Sigmoid colon (tissue), 7 donors: ENCODE measurements around the gene PPIA. TPM values are rescaled to one million over a fixed set of nuclear protein-coding genes. Genes with fewer than 3 reads are reported as not detected.

Source experiments
- DNase-seq: peaks from one replicate; pipeline ENCODE4 v3.0.0-alpha.2; 2019
- H3K27ac ChIP-seq, 4 donors: fragments of 200-600 bp; sonication (generic); one replicate each; pipeline ENCODE4 v1.5.1; 2016 to 2019; ENCODE audit warnings: mild to moderate bottlenecking in 1 of 4
- H3K27me3 ChIP-seq, 3 donors: fragments of 200-600 bp; sonication (generic); one replicate each; pipeline ENCODE4 v1.5.1; 2019; ENCODE audit warnings: mild to moderate bottlenecking in 1 of 3
- H3K36me3 ChIP-seq, 4 donors: fragments of 200-600 bp; sonication (generic); one replicate each; pipeline ENCODE4 v1.5.1; 2016 to 2019
- H3K4me1 ChIP-seq, 4 donors: fragments of 200-600 bp; sonication (generic); one replicate each; pipeline ENCODE4 v1.5.1; 2017 to 2019
- H3K4me3 ChIP-seq, 4 donors: fragments of 200-600 bp; sonication (generic); one replicate each; pipeline ENCODE4 v1.5.1; 2017 to 2019; ENCODE audit warnings: mild to moderate bottlenecking in 2 of 4, moderate library complexity in 1 of 4
- H3K9me3 ChIP-seq, 4 donors: fragments of 200-600 bp in 3 of 4; sonication (generic) in 3 of 4; one replicate each; pipeline versions ENCODE4 v1.5.1 to v1.6.1; 2013 to 2019
- EP300 ChIP-seq, 4 donors: sonication (generic); formaldehyde crosslinking; IDR thresholded peaks; one replicate each; pipeline ENCODE4 v1.6.1; 2017; ENCODE audit warnings: antibody characterized with exemption in 4 of 4
- POLR2A ChIP-seq, 2 donors: fragments of 450-650 bp; IDR thresholded peaks; one replicate each; pipeline ENCODE4 v1.6.1; 2016; ENCODE audit warnings: antibody characterized with exemption in 2 of 2, mild to moderate bottlenecking in 2 of 2, moderate library complexity in 2 of 2
- POLR2AphosphoS5 ChIP-seq, 4 donors: sonication (generic); formaldehyde crosslinking; IDR thresholded peaks; one replicate each; pipeline ENCODE4 v1.6.1; 2017; ENCODE audit warnings: antibody characterized with exemption in 4 of 4
- WGBS, 2 donors: extraction: QIAGEN DNeasy Blood & Tissue Kit; methylation state at CpG; one replicate each; pipeline ENCODE4 v1.1.7; 2013; 5-methylcytosine and 5-hydroxymethylcytosine counted together
- intact Hi-C: fragments of 100-400 bp; cut with DNase I; formaldehyde crosslinking; loops from one replicate; pipeline ENCODE4 v1.15.1; 2023
- polyA plus RNA-seq, 3 donors: library from polyadenylated mRNA; stranded (reverse); fragments of 200-250 nt; gene quantifications; one replicate each; pipeline ENCODE4 v1.2.3, GENCODE V29; 2013
- total RNA-seq, 4 donors: library from RNA; depleted of rRNA; stranded (reverse); fragments of >200 nt; gene quantifications; one replicate each; pipeline ENCODE4 v1.1.0, GENCODE V29; 2016
- TF ChIP-seq, protein P1 (sequence below), 4 experiments: fragments of 450-650 bp in 3 of 4; fragments of 200-600 bp in 1 of 4; IDR thresholded peaks; one replicate each; pipeline ENCODE4 v1.5.1; 2016 to 2019; ENCODE audit warnings: antibody characterized with exemption in 4 of 4, mild to moderate bottlenecking in 3 of 4, moderate library complexity in 2 of 4
- donor health status: healthy with polysubstance abuse.
- donor health status: Bipolar disorder and iron deficiency.
- donor health status: healthy.

Gene PPIA
- total and polyA plus RNA-seq, 7 donors: 1,033 to 3,915 (median 1,396) TPM

DNA sequence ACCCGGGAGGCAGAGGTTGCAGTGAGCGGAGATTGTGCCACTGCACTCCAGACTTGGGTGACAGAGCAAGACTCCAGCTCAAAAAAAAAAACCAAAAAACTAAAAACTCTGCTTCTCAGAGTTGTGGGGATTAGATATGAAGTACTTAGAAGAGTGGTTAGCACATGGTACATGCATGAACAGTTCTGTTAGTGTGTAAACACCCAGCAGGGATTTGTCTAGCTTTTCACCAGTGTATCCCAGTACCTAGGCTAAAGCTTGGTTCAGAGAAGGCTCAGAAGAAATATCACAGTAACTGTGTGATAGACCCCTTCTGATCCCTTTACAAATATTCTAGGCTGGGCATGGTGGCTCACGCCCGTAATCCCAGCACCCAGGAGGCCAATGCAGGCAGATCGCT is 9.5 kb downstream of the PPIA start:
- Histone ChIP-seq H3K4me3 (no peak overlapping the region), H3K27me3 (no peaks in the 10 kb centered on the region), H3K27ac (no peak overlapping the region), H3K36me3 (peaks cover 20 to 43% (median 30%) of the 10 kb centered on the region in 4 donors), H3K4me1 (no peaks in the 10 kb centered on the region), H3K9me3 (no peaks in the 10 kb centered on the region)
- TF ChIP-seq, protein P1, sequence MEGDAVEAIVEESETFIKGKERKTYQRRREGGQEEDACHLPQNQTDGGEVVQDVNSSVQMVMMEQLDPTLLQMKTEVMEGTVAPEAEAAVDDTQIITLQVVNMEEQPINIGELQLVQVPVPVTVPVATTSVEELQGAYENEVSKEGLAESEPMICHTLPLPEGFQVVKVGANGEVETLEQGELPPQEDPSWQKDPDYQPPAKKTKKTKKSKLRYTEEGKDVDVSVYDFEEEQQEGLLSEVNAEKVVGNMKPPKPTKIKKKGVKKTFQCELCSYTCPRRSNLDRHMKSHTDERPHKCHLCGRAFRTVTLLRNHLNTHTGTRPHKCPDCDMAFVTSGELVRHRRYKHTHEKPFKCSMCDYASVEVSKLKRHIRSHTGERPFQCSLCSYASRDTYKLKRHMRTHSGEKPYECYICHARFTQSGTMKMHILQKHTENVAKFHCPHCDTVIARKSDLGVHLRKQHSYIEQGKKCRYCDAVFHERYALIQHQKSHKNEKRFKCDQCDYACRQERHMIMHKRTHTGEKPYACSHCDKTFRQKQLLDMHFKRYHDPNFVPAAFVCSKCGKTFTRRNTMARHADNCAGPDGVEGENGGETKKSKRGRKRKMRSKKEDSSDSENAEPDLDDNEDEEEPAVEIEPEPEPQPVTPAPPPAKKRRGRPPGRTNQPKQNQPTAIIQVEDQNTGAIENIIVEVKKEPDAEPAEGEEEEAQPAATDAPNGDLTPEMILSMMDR (IDR thresholded peaks at IDR 0.05): no peak
- no peak for TF ChIP-seq POLR2A (IDR thresholded peaks at IDR 0.05)
- TF ChIP-seq POLR2AphosphoS5 (IDR thresholded peaks at IDR 0.05): no peak
- no peak for TF ChIP-seq EP300 (IDR thresholded peaks at IDR 0.05)
- intact Hi-C loops: no loop called here
- WGBS, 2 donors: 90 to 94% methylated on average over 5 of the region's 5 CpGs
- no peak for DNase-seq

DNA sequence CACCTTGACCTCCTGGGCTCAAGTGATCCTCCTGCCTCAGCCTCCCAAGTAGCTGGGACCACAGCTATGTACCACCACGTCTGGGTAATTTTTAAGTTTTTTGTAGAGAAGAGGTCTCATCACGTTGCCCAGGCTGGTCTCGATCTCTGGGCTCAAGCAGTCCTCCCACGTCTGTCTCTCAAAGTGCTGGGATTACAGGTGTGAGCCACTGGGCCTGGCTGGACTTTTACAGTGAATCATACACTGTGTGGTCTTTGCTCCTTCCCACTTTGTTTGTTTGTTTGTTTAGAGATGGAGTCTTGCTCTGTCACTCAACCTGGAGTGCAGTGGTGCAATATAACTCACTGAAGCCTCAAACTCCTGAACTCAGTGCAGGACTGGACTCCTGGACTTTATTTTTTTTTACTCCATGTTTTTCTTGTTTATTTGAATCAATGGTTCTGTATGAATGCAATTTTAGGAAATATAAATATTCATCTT is 12.5 kb downstream of the PPIA start:
- no peak for DNase-seq
- Histone ChIP-seq H3K36me3 (peaks cover 2 to 15% (median 7%) of the 10 kb centered on the region in 4 donors), H3K4me3 (no peak overlapping the region), H3K27me3 (no peaks in the 10 kb centered on the region), H3K4me1 (no peaks in the 10 kb centered on the region), H3K9me3 (no peaks in the 10 kb centered on the region), H3K27ac (no peak overlapping the region)
- 87 to 90% methylated on average over 4 of the region's 4 CpGs for WGBS, 2 donors
- TF ChIP-seq EP300 (IDR thresholded peaks at IDR 0.05): no peak
- no peak for TF ChIP-seq POLR2A (IDR thresholded peaks at IDR 0.05)
- no peak for TF ChIP-seq POLR2AphosphoS5 (IDR thresholded peaks at IDR 0.05)
- TF ChIP-seq, protein P1 (IDR thresholded peaks at IDR 0.05): no peak
- intact Hi-C loops: no loop called here

DNA sequence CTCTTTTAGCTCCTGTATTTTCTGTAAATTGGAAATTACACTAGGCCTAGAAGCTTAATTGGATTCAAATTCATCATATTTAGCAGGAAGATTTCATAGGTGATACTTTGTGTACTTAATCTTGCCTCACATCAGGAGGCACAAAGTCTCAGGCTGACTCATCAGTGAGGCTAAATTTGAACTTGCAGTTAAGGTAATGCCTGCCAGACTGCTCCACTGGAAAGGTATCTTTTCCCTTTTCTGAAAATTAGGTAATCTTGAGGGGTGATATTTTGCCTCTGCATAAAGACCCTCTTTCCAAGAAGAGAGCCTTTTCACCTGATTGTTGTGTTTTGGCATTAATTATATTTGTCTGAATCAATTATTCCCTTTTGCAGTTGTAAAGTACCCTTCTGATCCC is 14.6 kb downstream of the PPIA start:
- intact Hi-C loops: no loop called here
- Histone ChIP-seq H3K4me3 (no peak overlapping the region), H3K27me3 (no peaks in the 10 kb centered on the region), H3K27ac (no peak overlapping the region), H3K9me3 (no peaks in the 10 kb centered on the region), H3K36me3 (no peaks in the 10 kb centered on the region), H3K4me1 (no peaks in the 10 kb centered on the region)
- no peak for DNase-seq
- TF ChIP-seq POLR2A (IDR thresholded peaks at IDR 0.05) (no peak), EP300 (IDR thresholded peaks at IDR 0.05) (no peak), POLR2AphosphoS5 (IDR thresholded peaks at IDR 0.05) (no peak)
- TF ChIP-seq, protein P1 (IDR thresholded peaks at IDR 0.05): no peak

DNA sequence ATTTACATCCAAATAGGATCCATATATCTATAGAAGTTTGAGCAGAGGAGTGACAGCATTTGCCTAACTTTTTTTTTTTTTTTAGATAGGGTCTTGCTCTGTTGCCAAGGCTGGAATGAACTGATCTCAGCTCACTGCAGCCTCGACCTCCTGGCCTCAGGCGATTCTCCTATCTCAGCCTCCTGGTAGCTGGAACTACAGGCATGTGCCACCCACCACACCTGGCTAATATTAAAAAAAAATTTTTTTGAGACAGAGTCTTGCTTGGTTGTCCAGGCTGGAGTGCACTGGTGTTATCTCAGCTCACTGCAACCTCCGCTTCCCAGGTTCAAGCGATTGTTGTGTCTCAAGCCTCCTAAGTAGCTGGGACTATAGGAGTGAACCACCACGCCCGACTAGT is 15.1 kb downstream of the PPIA start:
- Histone ChIP-seq H3K4me1 (no peaks in the 10 kb centered on the region), H3K4me3 (no peak overlapping the region), H3K36me3 (no peaks in the 10 kb centered on the region), H3K27me3 (no peaks in the 10 kb centered on the region), H3K27ac (no peak overlapping the region), H3K9me3 (no peaks in the 10 kb centered on the region)
- 93 to 95% methylated on average over 6 of the region's 6 CpGs for WGBS, 2 donors
- TF ChIP-seq POLR2AphosphoS5 (IDR thresholded peaks at IDR 0.05): no peak
- TF ChIP-seq POLR2A (IDR thresholded peaks at IDR 0.05): no peak
- TF ChIP-seq, protein P1 (IDR thresholded peaks at IDR 0.05): no peak
- TF ChIP-seq EP300 (IDR thresholded peaks at IDR 0.05): no peak
- intact Hi-C loops: no loop called here
- no peak for DNase-seq

DNA sequence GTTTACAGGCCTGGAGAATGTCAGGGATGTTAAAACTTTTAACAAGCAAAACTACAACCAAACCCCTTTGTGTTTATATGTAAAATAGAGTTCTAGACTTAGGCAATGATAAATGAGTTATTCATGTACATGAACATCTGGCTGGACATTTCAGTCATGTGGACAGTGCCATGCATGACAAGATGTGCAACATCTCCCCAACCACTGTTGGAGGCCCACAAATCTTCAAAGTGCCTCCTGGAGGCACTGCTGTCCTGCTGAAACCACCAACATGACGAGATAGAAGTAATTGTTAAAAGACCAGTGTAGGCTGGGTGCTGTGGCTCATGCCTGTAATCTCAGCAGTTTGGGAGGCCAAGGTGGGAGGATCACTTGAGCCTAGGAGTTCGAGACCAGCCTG is 18.4 kb downstream of the PPIA start:
- Histone ChIP-seq H3K4me3 (no peak overlapping the region), H3K4me1 (no peaks in the 10 kb centered on the region), H3K27me3 (no peaks in the 10 kb centered on the region), H3K27ac (no peak overlapping the region), H3K9me3 (no peaks in the 10 kb centered on the region), H3K36me3 (no peaks in the 10 kb centered on the region)
- no peak for DNase-seq
- WGBS, 2 donors: 89 to 94% methylated on average over 2 of the region's 2 CpGs
- intact Hi-C loops: no loop called here
- TF ChIP-seq, protein P1 (IDR thresholded peaks at IDR 0.05): no peak
- TF ChIP-seq EP300 (IDR thresholded peaks at IDR 0.05) (no peak), POLR2A (IDR thresholded peaks at IDR 0.05) (no peak), POLR2AphosphoS5 (IDR thresholded peaks at IDR 0.05) (no peak)
